GM12801 (cell line): ENCODE results near the gene ZNF277.

Experiments
- CTCF ChIP-seq: IDR thresholded peaks from one replicate; pipeline ENCODE4 v1.5.1; 2011; ENCODE audit warnings: control low read depth; ENCODE audit not compliant: insufficient read length; ENCODE audit errors: extremely low read depth

The ZNF277 gene

GRCh38 chr7:112286250-112287086 lies 80.0 kb downstream of the ZNF277 start:
- no peak for TF ChIP-seq CTCF

DNA sequence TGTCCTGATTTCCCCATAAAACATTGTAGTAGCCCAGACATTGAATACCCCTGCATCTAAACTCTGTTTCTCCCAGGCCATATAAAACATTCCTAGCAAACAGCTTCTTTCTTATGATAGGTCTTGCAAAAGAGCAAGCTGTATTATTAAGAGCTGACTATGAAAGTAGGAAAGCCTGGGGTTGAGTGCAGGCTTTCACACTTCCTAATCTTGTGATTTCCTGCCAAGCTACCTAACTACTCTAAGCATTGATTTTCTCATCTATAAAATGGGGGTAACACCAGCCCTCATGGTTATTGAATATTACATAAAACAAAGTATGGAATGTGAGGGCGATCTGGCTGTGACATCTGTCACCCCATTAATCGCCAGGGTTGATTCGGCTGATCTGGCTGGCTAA lies 81.8 kb downstream of the ZNF277 start:
- no peak for TF ChIP-seq CTCF

DNA sequence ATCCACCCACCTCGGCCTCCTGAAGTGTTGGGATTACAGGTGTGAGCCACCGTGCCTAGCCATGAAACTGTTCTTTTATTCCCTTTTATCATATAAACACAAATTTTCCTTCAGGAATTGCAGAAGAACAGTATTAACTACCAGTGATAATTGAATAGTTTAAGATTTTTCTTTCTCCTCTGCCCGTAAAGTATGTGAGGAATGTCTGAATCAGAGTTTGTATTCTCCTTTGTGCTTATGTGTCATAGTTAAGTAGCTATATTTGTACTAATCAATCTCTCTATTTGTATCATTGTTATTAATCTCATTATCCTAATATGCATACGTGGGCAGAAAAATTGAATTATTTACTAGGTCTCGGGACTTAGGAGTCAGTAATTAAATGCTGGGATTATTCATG lies 83.6 kb downstream of the ZNF277 start:
- TF ChIP-seq CTCF = no peak

DNA sequence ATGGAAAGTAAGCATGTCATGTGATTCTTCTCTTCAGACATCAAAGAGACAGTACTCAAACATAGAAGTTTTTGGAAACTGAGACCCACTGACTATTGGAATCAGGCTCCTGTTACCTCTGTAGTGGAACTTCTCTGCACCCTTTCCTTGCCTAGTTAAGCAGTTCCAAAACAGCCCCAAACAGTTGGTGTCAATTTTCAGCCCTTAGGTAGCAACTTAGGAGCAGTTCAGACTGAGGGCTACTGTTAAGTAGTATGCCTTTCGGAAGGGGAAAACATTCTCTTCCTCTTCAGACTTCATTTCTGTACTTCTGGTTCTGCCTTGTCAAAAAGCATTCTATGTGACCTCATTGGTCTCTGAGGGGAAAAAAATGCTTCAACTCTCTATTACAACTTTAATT lies 85.7 kb downstream of the ZNF277 start:
- TF ChIP-seq CTCF = no peak

- TF ChIP-seq CTCF = no peak
These were observed 86.9 kb downstream of the ZNF277 start for GRCh38 chr7:112293416-112293815.

DNA sequence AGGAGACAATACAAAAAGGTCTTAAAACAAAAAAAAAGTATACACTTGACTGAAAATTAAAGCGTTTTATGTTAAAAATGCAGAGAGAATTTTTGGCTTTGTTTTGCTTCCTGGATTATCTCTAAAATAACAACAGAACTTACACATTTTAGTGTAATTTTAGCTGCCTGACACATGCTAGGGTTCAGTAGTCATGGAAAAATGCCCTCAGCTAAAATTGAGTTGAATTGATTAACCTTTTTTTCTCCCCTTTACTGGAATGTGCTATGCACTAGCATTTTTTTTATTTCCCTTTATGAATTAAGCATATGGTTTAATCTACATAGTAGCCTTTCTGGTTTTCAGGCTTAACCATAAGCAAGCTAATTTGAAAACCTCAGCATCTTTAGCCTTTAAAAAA lies 89.9 kb downstream of the ZNF277 start:
- no peak for TF ChIP-seq CTCF

GRCh38 chr7:112297681-112298080 lies 91.2 kb downstream of the ZNF277 start:
- no peak for TF ChIP-seq CTCF
